HG02981 (cell line): ENCODE data around the gene CCNY.
A peak's percentile ranks its signal among the peaks of the same experiment; 100 is the strongest.
"Not testable (repeated sequence)": the region's sequence is repeated elsewhere in the genome, so short reads cannot be mapped to it uniquely, and the experiment has no call there.

ENCODE experiments used
- ATAC-seq: cut with Tn5 transposase; IDR thresholded peaks from one replicate; pipeline ENCODE4 v1.9.1; 2021; ENCODE audit warnings: mild to moderate bottlenecking, moderate library complexity; ENCODE audit not compliant: unreplicated experiment

Gene CCNY

GRCh38 chr10:35400595-35401268, 64.4 kb downstream of the CCNY start:
- no peak for ATAC-seq

GRCh38 chr10:35403491-35403890, 67.2 kb downstream of the CCNY start:
- ATAC-seq = not testable (repeated sequence)

- ATAC-seq = not testable (repeated sequence)
Measured at GRCh38 chr10:35404077-35404476, 67.8 kb downstream of the CCNY start.

GRCh38 chr10:35406003-35406630, 69.8 kb downstream of the CCNY start:
- not testable (repeated sequence) for ATAC-seq

DNA sequence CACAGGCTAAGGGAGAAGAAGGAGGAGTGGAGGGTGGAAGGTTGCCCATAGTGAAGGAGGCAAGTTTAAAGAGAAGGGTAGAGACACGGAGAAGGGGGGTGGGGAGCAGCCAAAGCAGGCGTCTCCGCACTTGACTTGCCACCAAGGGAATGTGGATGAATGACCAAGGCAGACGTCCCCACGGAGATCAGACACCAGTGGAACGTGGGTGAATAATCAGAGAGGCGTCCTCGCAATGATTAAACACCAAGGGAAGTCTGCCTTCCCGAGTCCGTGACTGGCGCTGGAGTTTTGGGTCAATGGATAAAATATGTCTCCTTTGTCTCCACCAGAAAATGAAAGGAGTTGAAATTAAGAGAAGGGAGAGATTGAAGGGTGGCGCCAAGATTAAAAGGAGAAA, 71.4 kb downstream of the CCNY start:
- ATAC-seq = not testable (repeated sequence)

- no peak for ATAC-seq
Measured at GRCh38 chr10:35409094-35409582, 72.8 kb downstream of the CCNY start.

GRCh38 chr10:35409808-35410207, 73.5 kb downstream of the CCNY start:
- no peak for ATAC-seq

DNA sequence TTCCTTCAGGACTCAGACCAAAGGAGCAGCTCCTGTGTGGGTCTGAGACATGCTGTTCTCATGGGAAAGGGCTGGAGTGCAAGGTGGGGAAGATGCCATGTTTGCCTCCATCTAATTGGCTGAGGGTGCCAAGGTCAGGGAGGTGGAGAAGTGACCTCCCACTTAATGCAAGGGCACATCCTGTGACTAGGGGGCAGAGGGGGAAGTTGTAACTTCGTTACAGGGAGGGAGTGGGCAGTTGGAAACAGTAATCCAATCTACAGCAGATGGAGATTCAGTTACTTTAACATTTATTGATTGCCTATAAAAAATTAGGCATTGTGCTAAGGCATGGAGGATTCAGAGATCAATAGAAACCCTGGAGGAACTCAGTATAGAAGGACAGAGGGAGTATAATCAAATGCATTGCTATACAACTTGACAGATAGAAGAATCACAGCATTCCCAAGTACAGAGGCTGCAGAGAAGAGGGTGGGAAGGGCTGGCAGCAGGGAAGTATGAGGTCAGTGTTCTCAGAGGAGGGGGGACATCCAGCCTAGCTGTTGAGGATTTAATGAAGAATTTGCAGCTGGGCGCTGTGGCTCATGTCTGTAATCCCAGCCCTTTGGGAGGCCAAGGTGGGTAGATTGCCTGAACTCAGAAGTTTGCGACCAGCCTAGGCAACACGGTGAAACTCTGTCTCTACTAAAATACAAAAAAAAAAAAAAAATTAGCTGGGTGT, 75.9 kb downstream of the CCNY start:
- no peak for ATAC-seq

- ATAC-seq = no peak
Measured at GRCh38 chr10:35412900-35413491, 76.7 kb downstream of the CCNY start.

DNA sequence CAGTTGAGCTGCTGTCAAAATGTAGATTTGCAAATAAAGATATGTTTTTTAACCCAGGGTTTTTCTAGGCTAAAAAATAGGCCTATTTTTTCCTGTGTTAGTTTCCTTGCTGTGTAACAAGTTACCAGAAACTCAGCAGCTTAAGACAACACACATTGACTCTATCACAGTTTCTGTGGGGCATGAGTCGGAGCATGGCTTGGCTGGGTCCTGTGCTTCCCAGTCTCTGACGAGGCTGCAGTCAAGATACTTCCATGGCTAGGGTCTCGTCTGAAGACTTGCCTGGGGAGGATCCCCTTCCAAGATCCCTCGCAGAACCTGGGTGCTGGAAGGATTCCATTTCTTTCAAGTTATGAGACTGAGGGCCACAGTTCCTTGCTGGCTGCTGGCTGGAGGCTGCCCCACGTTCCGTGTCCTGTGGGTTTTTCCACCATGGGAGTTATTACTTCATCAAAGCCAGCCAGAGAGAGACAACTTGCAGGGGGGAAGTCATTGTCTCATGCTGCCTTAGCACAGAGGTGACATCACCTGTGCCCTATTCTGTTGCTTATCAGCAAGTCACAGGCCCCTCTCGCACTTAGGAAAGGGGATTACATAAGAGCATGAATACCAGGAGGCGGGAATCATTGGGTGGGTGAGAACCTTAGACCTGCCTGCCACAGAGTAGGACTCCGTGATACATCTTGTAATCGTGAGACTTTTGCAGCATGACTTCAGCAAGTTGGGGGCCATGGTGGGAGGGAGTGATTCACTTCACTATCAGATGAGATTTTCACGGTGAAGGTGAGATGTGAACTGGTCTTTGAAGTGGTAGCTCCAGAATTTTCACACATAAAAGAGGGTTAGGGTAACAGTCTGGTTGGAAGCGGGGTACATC, 77.9 kb downstream of the CCNY start:
- ATAC-seq = no peak

GRCh38 chr10:35415505-35415904, 79.2 kb downstream of the CCNY start:
- no peak for ATAC-seq

DNA sequence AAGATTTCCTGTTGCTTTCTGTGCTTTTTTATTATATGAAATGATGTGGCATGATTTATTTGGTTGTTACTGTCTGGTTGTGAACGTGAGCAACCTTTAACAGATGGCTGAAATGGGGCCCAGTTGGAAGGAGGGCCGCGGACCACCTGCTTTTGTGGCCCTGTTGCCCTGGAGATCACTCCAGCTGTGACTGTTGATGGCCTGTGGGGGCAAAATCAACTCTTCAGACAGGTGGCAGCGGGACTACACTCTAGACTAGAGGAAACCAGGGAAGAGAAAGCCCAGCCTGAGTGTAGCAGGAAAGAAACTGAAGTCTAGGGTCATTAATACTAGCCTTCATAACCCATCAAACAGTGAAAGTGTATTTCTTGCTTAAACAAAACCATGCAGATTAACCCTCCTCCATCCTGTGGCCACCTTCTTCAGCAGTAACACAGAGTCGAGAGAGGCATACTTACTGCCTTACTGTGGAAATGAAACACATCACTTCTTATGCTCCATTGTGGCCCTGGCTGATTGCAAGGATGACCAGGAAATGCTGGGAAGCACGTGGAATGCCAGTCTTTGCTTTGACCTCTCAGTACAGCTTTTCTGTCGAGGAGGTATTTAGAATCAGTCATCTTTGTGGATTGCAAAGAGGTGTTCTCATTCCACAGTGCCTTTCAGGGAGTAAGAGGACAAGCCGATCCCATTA, 80.5 kb downstream of the CCNY start:
- peak; percentile 52 for ATAC-seq

DNA sequence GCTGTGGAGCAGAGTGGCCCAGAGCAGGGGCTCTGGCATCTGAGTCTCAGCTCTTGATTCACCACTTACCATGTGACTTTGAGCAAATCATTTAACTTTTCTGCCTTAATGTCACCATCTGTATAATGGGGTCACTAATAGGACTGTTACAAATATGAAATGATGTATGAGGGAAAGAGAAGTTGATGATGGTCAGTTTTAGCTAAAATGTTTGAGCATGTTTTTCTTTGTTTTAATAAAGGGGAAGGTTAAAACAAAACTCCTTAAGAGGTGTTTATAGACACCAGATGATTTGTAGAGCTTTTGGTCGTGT, 81.0 kb downstream of the CCNY start:
- no peak for ATAC-seq

DNA sequence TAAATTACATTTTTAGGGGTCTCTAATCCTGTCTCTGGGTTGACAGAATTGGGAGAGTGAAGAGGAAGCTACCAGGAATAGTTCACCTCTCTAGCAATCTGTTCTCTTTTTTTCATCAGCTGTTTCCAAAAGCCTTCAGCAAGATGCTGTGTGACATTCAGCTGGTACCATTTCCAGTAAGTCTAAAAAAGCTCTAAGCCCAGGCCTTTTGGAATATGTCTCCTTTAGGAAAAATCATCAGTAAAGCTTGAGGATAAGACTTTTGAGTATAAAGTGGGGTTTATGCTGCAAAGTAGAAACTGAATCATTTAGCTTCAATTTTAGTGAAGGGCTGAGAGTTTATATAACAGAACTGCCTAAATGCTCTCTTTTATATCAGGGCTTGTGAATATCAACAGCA, 81.5 kb downstream of the CCNY start:
- no peak for ATAC-seq

- not testable (repeated sequence) for ATAC-seq
Measured at GRCh38 chr10:35418580-35418979, 82.3 kb downstream of the CCNY start.

DNA sequence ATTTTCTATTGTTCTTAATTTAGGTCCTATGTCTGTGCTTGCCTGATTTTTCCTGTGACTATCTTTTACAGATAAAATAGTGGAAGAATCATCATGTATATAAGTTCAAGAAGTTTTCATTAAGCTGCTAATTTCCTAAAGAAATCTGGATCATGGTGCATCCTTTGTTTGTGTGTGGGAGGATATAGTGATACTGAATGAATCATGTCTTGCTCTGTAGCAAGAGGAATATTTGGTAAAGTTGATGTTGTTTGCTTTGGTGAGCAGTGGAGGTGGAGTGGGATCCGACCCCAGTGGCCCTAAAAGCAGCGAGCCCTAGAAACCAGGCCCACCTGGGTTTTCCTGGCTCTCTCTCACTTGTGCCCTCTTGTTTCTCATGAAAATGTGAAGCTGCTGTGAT, 83.7 kb downstream of the CCNY start:
- no peak for ATAC-seq

DNA sequence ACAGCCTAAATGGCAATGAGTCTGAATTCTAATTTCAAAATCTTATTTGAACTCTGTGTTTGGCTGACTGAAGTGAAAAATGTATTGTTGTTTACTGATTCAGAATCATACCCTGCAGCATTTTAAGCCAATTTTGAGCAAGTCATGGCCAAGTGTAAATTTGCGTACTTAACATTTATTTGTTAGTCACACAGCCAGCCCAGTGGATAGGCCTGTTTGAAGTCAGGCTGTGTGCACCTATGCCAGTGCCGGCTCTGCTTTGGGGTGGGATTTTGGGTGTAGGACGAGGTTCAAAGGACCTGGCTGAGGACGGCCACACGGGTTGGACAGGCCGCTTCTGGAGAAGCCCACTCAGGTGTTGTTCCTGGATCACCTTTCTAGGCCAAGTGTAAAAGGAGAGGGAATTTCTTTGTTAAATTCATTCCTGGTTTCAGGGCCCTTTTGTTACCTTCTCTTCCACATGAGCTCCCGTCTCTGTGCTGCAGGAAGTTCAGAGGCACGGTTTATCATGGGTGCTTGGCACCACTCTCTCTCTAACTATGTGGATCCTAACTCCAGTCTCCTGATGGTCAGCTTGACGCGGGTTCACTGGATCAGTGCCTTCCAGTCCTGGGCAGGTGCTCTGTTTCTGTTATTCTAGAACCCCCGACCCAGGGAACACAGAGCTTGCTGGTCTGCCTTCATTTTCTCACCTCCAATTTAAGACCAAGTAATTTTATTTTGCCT, 84.7 kb downstream of the CCNY start:
- ATAC-seq = no peak

DNA sequence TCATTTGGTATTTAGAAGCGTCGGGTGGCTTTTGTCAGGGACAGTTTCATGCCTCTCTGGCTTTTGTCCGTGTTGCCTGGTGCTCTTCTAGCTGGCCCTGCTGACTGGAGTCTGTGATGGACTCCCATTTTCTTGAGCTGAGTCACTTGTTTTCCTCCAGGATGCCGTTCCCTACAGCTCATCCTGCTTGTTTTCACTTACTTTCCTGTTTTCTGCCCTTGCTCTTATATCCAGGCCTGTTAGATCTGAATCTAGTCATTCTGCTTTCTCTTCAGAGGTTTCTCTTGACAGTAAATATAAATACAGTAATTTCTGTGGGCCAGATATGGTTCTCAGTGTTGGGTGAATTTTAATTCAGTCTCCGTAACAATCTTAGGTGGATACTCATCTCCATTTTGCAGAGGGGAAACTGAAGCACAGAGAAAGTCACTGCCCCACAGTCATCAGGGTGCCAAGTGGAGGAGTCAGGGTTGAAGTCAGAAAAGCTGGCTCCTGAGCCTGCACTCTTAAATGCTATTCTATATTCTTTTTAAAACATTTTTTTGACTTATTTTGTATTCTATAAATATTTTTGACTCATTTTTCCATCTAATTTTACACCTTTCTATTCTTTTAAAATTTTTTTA, 85.4 kb downstream of the CCNY start:
- ATAC-seq = no peak

- ATAC-seq = no peak
Measured at GRCh38 chr10:35422228-35422627, 85.9 kb downstream of the CCNY start.
